HL-60 (cell line): Measurements from ENCODE around the gene TNFRSF8.
A peak's percentile ranks its signal among the peaks of the same experiment; 100 is the strongest.

Experiments used
- DNase-seq, 2 experiments: peaks; one replicate each; pipeline ENCODE4 v3.0.0-alpha.2; 2010 to 2020; ENCODE audit warnings: low read depth in 1 of 2, low spot score in 1 of 2
- H3K27ac ChIP-seq: fragments of 250-450 bp; sonication (Bioruptor Pico); replicated peaks from 2 replicates; pipeline ENCODE4 v1.5.1; 2020; ENCODE audit warnings: mild to moderate bottlenecking, moderate library complexity
- H3K27me3 ChIP-seq: fragments of 250-450 bp; sonication (Bioruptor Pico); 2 replicates; pipeline ENCODE4 v1.5.1; 2021; ENCODE audit warnings: mild to moderate bottlenecking, moderate library complexity; ENCODE audit not compliant: insufficient read depth, poor library complexity, severe bottlenecking
- H3K4me3 ChIP-seq: replicated peaks from 2 replicates; pipeline ENCODE4 v1.5.1; 2011; ENCODE audit warnings: mild to moderate bottlenecking, control low read depth, low read length; ENCODE audit not compliant: insufficient read depth
- CTCF ChIP-seq: IDR thresholded peaks from one replicate; pipeline ENCODE4 v1.5.1; 2011; ENCODE audit warnings: low read length, control low read depth, inconsistent platforms; ENCODE audit not compliant: insufficient read depth
- GABPA ChIP-seq: IDR thresholded peaks from 2 replicates; pipeline ENCODE4 v1.6.1; 2012; ENCODE audit warnings: low read depth
- POLR2AphosphoS5 ChIP-seq: IDR thresholded peaks from 2 replicates; pipeline ENCODE4 v1.6.1; 2012; ENCODE audit warnings: low read depth
- REST ChIP-seq: IDR thresholded peaks from 2 replicates; pipeline ENCODE4 v1.6.1; 2012; ENCODE audit warnings: low read depth; ENCODE audit not compliant: insufficient replicate concordance
- SPI1 ChIP-seq: IDR thresholded peaks from 2 replicates; pipeline ENCODE4 v1.6.1; 2012; ENCODE audit warnings: low read depth, mild to moderate bottlenecking, borderline replicate concordance

TNFRSF8 gene

GRCh38 chr1:12151465-12151864 is 88.4 kb downstream of the TNFRSF8 start:
- Histone ChIP-seq H3K27me3 (no peaks in the 10 kb centered on the region), H3K27ac (peak overlapping the region; percentile 78), H3K4me3 (no peak overlapping the region)
- DNase-seq = no peak
- TF ChIP-seq CTCF (no peak), SPI1 (no peak), GABPA (no peak), REST (no peak), POLR2AphosphoS5 (no peak)

- H3K4me3 ChIP-seq = no peak overlapping the region
- peak in 1 of 2 experiments; percentile 29 for DNase-seq
Measured at GRCh38 chr1:12152113-12152891, 89.2 kb downstream of the TNFRSF8 start.

More at GRCh38 chr1:12152113-12152891, 89.2 kb downstream of the TNFRSF8 start:
- peak overlapping the region; percentile 78 for H3K27ac ChIP-seq
- H3K27me3 ChIP-seq = no peaks in the 10 kb centered on the region
- TF ChIP-seq GABPA (no peak), REST (no peak), SPI1 (no peak), CTCF (no peak), POLR2AphosphoS5 (no peak)
